ENCODE measurements around the gene GSG1. TPM values are rescaled to one million over a fixed set of nuclear protein-coding genes. Genes with fewer than 3 reads are reported as not detected.
"Not testable (repeated sequence)": the region's sequence is repeated elsewhere in the genome, so short reads cannot be mapped to it uniquely, and the experiment has no call there.

GSG1 gene
- total RNA-seq, 1 donor from 2014 or later = not detected

GRCh38 chr12:13036881-13037280 is 66.6 kb downstream of the GSG1 start:
- no peaks in the 10 kb centered on the region for H3K36me3 Mint-ChIP-seq
- no peaks in the 10 kb centered on the region for H3K9me3 Mint-ChIP-seq
- no peak for TF ChIP-seq CTCF (IDR thresholded peaks at IDR 0.05; ENCODE audit: unreplicated experiment)
- peaks cover 35% of the 10 kb centered on the region for H3K4me1 Mint-ChIP-seq
- H3K27ac Mint-ChIP-seq = no peak overlapping the region
- no peak overlapping the region for H3K4me3 Mint-ChIP-seq
- H3K27me3 Mint-ChIP-seq (ENCODE audit: low read depth) = no peaks in the 10 kb centered on the region
- DNase-seq (ENCODE audit: low spot score in 2 of 2, unreplicated experiment in 2 of 2) = no peak

GRCh38 chr12:13035335-13035734 is 68.1 kb downstream of the GSG1 start:
- not testable (repeated sequence) for H3K27ac Mint-ChIP-seq; H3K9me3 Mint-ChIP-seq; H3K4me3 Mint-ChIP-seq; DNase-seq (ENCODE audit: low spot score in 2 of 2, unreplicated experiment in 2 of 2); H3K27me3 Mint-ChIP-seq (ENCODE audit: low read depth); H3K36me3 Mint-ChIP-seq
- H3K4me1 Mint-ChIP-seq = peaks cover 23% of the 10 kb centered on the region

Other genes starting within 250 kb of the GSG1 start
- gene GPRC5A, start 212.1 kb downstream of the GSG1 start, total RNA-seq = 107 to 116 TPM (median 108 TPM) in 3 replicates
- gene GPRC5D, start 151.5 kb downstream of the GSG1 start, total RNA-seq = not detected in 3 replicates
- 55.0 to 63.5 TPM (median 58.6 TPM) in 3 replicates for gene HEBP1, start 103.4 kb downstream of the GSG1 start, total RNA-seq
- gene FAM234B, start 59.3 kb downstream of the GSG1 start, total RNA-seq = 8.6 to 9.5 TPM (median 9.1 TPM) in 3 replicates
- 16.3 to 19.0 TPM (median 16.5 TPM) in 3 replicates for gene EMP1, start 93.1 kb upstream of the GSG1 start, total RNA-seq